H1 (cell line): ENCODE results near the gene COL26A1.

ENCODE experiments used
- MAFK ChIP-seq: IDR thresholded peaks from 2 replicates; pipeline ENCODE4 v1.6.1; 2012; ENCODE audit warnings: low read depth, mild to moderate bottlenecking, improper control_type of control experiment, low read length
- RAD21 ChIP-seq, 2 experiments: IDR thresholded peaks in 1 of 2; conservative IDR thresholded peaks in 1 of 2; 2 replicates each; pipeline ENCODE4 v1.6.1; 2011; ENCODE audit warnings: low read depth in 2 of 2, low read length in 2 of 2, improper control_type of control experiment in 1 of 2, inconsistent platforms in 1 of 2, mild to moderate bottlenecking in 1 of 2, moderate library complexity in 1 of 2
- RXRA ChIP-seq: IDR thresholded peaks from 2 replicates; pipeline ENCODE4 v1.6.1; 2011; ENCODE audit warnings: low read depth, mild to moderate bottlenecking, low read length, moderate library complexity; ENCODE audit not compliant: insufficient read depth
- TF ChIP-seq, protein P1 (sequence below), 3 experiments: IDR thresholded peaks; 1 replicate in 2 of 3; 2 replicates in 1 of 3; pipeline versions ENCODE4 v1.5.1 to v1.6.1; 2011; ENCODE audit warnings: low read length in 3 of 3, mild to moderate bottlenecking in 3 of 3, inconsistent platforms in 2 of 3, low read depth in 1 of 3, moderate library complexity in 1 of 3; ENCODE audit not compliant: insufficient read depth in 1 of 3; ENCODE audit errors: control extremely low read depth in 1 of 3

GRCh38 chr7:101567230-101567629, 204.6 kb downstream of the COL26A1 start:
- TF ChIP-seq, protein P1, sequence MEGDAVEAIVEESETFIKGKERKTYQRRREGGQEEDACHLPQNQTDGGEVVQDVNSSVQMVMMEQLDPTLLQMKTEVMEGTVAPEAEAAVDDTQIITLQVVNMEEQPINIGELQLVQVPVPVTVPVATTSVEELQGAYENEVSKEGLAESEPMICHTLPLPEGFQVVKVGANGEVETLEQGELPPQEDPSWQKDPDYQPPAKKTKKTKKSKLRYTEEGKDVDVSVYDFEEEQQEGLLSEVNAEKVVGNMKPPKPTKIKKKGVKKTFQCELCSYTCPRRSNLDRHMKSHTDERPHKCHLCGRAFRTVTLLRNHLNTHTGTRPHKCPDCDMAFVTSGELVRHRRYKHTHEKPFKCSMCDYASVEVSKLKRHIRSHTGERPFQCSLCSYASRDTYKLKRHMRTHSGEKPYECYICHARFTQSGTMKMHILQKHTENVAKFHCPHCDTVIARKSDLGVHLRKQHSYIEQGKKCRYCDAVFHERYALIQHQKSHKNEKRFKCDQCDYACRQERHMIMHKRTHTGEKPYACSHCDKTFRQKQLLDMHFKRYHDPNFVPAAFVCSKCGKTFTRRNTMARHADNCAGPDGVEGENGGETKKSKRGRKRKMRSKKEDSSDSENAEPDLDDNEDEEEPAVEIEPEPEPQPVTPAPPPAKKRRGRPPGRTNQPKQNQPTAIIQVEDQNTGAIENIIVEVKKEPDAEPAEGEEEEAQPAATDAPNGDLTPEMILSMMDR (IDR thresholded peaks at IDR 0.05; ENCODE audit: control extremely low read depth in 1 of 3, insufficient read depth in 1 of 3, low read depth in 1 of 3, low read length in 3 of 3), result no peak
- TF ChIP-seq RXRA (no peak), MAFK (no peak), RAD21 (IDR thresholded peaks at IDR 0.05 in 1 of 2, conservative IDR thresholded peaks at IDR 0.05 in 1 of 2; ENCODE audit: low read depth in 2 of 2, low read length in 2 of 2) (no peak)
